GM21515 (cell line): Measurements from ENCODE around the gene CHML.

Experiments used
- ATAC-seq: cut with Tn5 transposase; IDR thresholded peaks from one replicate; pipeline ENCODE4 v1.9.1; 2021; ENCODE audit not compliant: unreplicated experiment

The CHML gene

DNA sequence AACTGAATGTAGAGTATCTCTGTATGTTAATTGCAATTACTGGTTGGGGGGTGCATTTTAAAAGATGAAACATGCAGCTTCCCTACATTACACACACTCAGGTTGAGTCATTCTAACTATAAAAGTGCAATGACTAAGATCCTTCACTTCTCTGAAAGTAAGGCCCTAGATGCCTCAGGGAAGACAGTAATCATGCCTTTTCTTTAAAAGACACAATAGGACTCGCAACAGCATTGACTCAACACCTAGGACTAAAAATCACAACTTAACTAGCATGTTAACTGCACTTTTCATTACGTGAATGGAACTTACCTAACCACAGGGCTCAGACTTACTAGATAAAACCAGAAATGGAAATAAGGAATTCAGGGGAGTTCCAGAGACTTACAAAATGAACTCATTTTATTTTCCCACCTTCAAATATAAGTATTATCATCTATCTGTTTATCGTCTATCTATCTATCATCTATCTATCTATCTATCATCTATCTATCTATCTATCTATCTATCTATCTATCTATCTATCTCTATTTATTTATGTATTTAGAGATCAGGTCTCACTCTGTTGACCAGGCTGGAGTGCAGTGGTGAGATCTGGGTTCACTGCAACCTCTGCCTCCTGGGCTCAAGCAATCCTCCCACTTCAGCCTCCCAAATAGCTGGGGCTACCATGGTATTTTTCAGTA, 47.8 kb downstream of the CHML start:
- ATAC-seq = no peak

- no peak for ATAC-seq
These were observed 48.4 kb downstream of the CHML start for GRCh38 chr1:241591736-241592135.

DNA sequence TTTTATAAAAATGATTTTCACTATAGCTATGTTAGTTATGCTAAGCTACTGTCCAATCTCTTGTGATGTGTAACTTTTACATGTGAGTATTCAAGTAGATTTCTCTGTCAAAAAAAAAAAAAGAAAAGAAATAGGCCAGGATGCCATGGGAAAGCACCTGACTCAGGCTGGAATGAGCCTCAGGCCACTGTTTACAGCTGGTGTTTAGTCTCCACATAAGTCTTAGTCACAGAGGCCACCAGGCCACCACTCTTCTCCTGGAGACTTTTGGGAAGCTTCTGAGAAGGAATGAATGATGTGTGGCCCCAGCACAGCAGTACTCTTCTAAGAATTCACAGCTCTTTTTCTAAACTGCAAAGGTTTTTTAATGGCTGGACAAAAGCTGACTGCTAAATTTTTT, 48.9 kb downstream of the CHML start:
- ATAC-seq = no peak

DNA sequence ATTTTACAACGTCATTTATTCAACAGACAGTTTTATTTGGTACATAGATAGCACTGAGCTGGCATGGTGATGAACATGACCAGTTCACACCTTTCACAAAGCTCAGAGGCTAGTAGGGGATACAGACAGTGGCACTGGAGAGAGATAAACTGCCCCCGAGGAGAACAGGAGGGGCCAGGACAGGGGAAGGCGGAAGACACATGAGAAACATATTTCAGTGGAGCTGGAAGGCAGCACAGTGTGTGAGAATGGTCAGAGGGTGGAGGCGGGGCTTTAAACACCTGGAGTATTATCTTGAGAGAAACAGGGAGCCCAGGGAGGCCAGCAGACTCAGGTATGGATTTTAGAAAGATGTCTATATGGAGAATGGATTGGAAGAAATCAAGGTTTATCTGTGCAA, 49.5 kb downstream of the CHML start:
- ATAC-seq = no peak
